C4-2B (cell line): ENCODE results near the gene POU2F1.

ENCODE experiments used
- ZFX ChIP-seq: fragments of 450-650 bp; IDR thresholded peaks from 2 replicates; pipeline ENCODE4 v1.6.1; 2017
- TF ChIP-seq, protein P1 (sequence below): fragments of 450-650 bp; conservative IDR thresholded peaks from 2 replicates; pipeline ENCODE4 v1.5.1; 2017; ENCODE audit warnings: mild to moderate bottlenecking

GRCh38 chr1:167364826-167365225, 144.1 kb downstream of the POU2F1 start:
- TF ChIP-seq, protein P1, sequence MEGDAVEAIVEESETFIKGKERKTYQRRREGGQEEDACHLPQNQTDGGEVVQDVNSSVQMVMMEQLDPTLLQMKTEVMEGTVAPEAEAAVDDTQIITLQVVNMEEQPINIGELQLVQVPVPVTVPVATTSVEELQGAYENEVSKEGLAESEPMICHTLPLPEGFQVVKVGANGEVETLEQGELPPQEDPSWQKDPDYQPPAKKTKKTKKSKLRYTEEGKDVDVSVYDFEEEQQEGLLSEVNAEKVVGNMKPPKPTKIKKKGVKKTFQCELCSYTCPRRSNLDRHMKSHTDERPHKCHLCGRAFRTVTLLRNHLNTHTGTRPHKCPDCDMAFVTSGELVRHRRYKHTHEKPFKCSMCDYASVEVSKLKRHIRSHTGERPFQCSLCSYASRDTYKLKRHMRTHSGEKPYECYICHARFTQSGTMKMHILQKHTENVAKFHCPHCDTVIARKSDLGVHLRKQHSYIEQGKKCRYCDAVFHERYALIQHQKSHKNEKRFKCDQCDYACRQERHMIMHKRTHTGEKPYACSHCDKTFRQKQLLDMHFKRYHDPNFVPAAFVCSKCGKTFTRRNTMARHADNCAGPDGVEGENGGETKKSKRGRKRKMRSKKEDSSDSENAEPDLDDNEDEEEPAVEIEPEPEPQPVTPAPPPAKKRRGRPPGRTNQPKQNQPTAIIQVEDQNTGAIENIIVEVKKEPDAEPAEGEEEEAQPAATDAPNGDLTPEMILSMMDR, result no peak
- no peak for TF ChIP-seq ZFX
